DMS114 treated with DMSO at 0.1 percent for 48 hours (cell line): ENCODE measurements around the gene MAPRE2.

Source experiments
- DNase-seq: peaks from one replicate; lab custom pipeline; 2025; ENCODE audit not compliant: unreplicated experiment; lab: John Stamatoyannopoulos, UW

The MAPRE2 gene

DNA sequence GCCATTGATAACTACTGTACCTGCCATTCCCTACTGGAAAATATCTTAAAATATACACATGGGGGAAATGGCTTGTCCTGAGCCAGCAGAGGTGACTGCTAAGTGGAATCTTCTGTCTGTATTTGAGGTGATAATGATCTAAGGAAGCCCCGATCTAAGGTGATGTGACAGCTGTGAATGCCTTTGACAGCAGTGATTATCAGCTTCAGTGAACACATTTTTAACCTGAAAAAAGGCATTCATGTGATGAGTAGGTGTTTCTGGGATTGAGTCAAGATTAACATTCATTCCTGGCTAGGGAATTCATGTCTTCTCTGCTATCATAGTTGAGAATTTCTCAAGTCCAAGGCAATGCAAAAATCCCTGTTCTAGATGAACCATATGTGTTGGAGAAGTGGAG is 9.1 kb upstream of the MAPRE2 start:
- DNase-seq, result no peak

- DNase-seq, result no peak
These were observed 3.2 kb upstream of the MAPRE2 start for GRCh38 chr18:35038029-35038428.

DNA sequence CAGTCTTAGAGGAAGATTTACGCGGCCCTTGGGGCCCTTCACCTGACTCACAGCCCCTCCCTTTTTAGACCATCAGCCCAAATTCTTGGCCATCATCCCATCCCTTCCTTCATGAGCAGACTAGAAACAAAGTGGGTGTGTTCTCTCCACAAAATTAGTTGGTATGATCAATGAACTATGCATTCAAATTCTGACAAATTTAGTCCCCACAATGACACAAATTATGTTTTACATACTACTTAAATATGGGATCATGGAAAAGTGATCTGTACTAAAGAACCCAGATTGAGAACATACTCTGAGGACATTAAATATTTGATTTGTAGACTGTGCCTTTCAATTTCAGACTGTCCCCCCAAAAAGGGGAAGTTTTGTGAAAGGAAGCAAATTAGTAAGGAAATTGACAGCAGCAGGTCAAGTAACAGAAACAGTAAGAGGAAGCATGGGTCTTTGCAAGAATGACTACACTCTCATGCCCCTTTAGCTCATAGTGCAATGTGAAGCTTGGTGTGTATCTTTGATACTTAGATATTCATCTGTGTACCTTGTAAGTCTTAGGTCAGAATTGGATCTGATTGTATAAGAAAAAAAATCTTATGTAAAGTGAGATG is 2.2 kb upstream of the MAPRE2 start:
- no peak for DNase-seq

DNA sequence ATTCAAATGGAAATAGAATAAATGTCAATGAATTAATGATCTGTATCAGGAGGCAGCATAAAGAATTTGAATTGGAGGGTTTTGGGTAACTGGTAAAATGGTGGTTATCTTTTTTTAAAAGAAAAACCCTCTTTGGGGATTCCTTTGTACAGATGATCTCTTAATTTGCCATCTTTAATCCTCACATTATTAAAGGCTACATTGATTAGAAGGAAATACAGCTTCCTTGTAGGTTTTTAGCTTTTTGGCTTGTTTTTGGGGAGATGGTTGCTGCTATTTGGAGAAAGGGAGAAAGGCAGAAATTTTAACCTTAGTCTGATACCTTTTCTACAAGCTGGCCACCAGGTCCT is 600 bp upstream of the MAPRE2 start:
- no peak for DNase-seq

DNA sequence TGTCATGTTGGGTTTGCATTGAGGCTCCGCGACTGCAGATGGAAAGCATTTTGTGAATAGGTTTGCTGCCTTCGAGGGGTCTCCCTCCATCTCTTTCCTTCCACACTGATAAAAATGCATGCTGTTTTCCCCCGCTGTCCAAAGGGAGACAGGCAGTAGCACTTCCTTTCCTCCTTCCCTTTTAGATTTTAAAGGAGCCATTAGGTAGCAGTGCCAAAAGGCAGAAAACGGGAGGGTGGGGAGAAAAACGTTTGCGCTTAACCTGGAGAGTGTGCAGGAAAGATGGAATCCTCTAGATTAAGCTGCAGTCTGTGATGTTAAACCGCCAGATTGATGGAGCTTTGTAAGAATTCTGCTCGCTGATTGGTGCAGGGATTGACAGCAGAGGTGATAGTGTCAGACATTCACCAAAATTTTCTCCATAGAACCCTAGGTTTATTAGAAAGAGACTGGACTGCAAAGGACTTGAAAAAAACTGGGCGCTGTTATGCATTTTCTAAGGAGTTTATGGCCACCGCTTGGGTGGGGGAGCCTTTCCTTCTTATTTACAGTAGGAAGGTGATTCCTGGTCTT is 688 bp downstream of the MAPRE2 start:
- no peak for DNase-seq

DNA sequence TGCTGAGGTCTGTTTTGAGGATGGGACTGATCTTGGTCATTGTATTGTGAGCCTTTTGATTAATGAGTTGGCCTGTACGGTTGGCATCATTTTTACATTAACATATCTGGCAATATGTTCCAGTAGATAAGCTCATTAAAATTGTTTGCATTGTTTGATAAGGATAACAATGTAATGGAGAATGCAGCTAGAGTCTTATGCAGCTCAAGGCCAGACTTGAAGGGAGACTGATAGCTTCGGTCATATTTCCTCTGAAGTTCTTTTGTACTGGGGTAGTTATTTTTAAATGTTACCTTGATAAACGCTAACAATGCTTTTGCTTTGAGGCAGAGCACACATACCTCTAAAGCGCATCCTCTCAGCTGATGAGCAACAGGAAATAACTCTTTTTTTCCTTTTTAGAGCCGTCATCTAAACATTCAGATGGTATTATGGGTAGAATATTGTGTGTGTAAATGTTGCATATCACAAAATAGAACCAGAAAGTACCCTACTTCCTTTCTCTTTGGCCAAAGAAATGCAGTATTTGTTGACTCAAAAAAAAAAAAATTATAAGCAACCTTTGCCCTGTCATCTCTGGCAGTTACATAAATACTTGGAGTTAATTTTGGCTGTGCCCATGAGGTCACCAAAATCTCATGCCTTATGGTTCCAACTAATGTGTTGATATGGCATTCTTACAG is 1.3 kb downstream of the MAPRE2 start:
- no peak for DNase-seq

DNA sequence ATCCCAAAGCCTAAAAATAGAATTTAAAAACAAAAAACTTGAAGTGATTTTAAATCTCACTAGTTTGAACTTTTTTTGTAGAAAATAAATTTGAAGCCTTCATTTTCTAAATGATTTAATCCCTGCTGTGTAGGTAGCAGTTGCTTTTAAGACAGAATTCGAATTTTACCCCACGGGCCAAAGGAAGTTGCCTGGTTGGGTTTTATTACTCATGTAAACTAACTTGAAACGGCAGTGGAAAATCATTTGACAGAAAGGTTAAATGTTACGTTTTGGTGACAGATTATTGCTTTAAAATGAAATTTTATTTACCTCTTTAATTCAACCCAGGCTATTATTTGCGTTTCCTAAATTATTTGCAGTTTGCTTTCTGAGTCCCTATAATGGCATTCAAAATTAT is 2.0 kb downstream of the MAPRE2 start:
- no peak for DNase-seq

DNA sequence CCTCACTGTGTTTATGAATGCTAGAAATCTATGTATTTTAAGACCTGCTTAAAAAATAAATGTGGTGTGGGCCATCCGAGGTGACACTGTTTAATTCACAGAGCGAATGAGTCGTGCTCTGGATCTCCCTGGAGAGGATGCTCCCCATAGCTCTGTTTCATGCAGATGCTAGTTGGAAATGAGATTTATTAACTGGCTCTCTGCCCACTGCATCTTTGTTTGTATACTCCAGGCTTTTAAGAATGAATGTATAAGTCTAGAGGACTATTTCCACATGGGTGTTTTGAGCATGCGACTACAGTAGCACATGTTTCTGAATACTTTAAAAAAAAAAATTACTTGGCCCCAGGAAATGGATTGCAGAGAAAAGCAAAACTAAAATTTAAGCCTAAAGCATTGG is 3.9 kb downstream of the MAPRE2 start:
- DNase-seq, result no peak

- no peak for DNase-seq
These were observed 4.6 kb downstream of the MAPRE2 start for GRCh38 chr18:35045806-35046205.

GRCh38 chr18:35047697-35048292 is 6.6 kb downstream of the MAPRE2 start:
- DNase-seq, result no peak

GRCh38 chr18:35049111-35050027 is 8.2 kb downstream of the MAPRE2 start:
- no peak for DNase-seq

GRCh38 chr18:35050028-35050546 is 8.9 kb downstream of the MAPRE2 start:
- DNase-seq, result no peak

DNA sequence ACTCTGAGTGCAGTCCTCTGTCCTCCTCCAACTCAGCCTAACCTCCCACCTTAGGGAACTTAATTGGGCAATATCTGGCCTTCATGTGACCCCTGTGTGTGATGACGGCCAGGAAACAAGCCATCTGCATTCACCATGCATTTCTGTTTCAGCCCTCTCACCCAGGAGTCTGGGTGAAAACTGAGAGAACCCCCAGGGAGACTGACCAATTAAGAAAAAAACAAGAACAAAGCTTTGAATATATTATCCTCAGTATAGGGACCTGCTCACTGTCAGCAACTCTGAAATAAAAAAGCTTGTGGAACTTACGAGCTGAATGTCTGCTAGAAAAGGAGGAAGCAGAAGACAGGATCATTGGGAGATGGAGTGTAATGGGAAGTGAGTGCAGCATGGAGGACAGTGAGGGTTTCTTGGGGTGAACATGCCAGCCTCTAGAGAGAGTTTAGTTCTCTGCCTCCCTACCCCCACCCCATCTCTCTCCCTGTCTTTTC is 9.5 kb downstream of the MAPRE2 start:
- no peak for DNase-seq

DNA sequence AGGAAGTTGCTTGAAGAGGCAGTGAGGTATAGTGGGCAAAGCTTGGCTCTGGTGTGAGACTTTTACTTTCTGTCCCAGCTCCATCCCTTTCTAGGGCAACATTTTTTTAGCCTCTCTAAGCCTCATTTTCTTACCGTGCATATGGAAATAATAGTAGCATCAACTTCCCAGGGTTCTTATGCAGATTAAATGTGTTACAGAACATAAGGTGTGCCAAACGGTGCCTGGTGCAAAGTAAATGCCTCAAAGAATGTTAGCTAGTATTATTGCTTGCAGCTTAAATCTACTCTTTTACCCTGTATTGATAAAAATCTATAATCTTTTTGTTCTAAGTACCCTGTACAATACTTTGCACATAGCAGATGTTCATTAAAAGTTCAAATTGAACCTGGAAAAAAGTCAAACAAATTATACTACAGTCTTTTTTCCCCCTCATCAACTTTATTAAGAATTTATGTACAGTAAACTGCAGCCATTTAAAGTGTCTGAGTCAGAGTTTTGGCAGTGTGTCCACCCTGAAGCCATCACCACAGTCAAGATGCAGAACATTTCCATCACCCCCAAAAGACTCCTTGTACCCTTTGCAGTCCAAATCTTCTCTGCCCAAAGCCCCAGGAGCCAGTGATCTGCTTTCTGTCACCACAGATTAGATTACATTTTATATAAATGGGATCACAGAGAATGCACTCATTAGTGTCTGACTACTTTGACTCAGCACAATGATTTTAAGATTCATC is 10.6 kb downstream of the MAPRE2 start:
- DNase-seq, result no peak

GRCh38 chr18:35054401-35054800 is 13.2 kb downstream of the MAPRE2 start:
- no peak for DNase-seq

GRCh38 chr18:35055105-35055504 is 13.9 kb downstream of the MAPRE2 start:
- DNase-seq, result no peak

DNA sequence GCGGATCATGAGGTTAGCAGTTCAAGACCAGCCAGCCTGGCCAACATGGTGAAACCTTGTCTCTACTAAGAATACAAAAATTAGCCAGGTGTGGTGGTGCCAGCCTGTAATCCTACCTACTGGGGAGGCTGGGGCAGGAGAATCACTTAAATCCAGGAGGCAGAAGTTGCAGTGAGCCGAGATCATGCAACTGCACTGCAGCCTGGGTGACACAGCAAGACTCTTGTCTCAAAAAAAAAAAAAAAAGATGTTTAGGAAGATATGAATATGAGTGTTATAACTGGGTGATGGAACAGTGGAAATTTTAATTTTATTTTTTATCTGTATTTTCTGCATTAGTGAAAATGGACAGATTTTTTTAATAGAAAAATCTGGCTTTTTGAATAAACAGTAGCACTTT is 14.5 kb downstream of the MAPRE2 start:
- DNase-seq, result no peak

- DNase-seq, result no peak
These were observed 18.2 kb downstream of the MAPRE2 start for GRCh38 chr18:35059280-35059927.

GRCh38 chr18:35060122-35060815 is 19.1 kb downstream of the MAPRE2 start:
- no peak for DNase-seq
